CD4-positive, alpha-beta T cell treated with Interleukin-17A for 4 hours (primary cell): ENCODE results near the gene LRFN2.
A peak's percentile ranks its signal among the peaks of the same experiment; 100 is the strongest.

ENCODE experiments used
- DNase-seq: peaks from one replicate; pipeline ENCODE4 v3.0.0-alpha.2; 2020; ENCODE audit warnings: mixed read lengths

The LRFN2 gene

GRCh38 chr6:40510442-40510841 is 76.7 kb downstream of the LRFN2 start:
- no peak for DNase-seq

- no peak for DNase-seq
Observed at GRCh38 chr6:40509716-40510260, 77.4 kb downstream of the LRFN2 start.

- no peak for DNase-seq
Observed at GRCh38 chr6:40509086-40509485, 78.1 kb downstream of the LRFN2 start.

DNA sequence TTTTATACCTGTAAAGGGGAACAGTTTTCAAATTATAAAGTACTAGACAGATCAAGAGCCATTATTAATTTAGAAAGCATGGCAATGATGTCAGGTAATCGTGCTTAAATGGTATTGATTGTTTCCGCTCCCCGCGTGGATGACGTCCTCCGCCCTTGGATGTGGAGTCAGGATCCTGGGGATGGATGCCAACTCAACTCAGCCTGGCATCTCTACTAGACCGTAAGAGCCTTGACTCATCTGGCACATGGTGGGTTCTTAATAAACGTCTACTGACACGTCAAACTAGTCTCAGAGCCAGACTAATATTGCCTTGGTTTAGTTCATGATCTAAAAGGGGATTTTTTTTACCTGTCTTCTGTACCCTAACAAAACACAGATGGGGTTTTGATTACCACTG is 80.2 kb downstream of the LRFN2 start:
- no peak for DNase-seq

GRCh38 chr6:40505191-40505810 is 81.9 kb downstream of the LRFN2 start:
- DNase-seq, result no peak

- DNase-seq, result no peak
Observed at GRCh38 chr6:40504274-40504673, 82.9 kb downstream of the LRFN2 start.

DNA sequence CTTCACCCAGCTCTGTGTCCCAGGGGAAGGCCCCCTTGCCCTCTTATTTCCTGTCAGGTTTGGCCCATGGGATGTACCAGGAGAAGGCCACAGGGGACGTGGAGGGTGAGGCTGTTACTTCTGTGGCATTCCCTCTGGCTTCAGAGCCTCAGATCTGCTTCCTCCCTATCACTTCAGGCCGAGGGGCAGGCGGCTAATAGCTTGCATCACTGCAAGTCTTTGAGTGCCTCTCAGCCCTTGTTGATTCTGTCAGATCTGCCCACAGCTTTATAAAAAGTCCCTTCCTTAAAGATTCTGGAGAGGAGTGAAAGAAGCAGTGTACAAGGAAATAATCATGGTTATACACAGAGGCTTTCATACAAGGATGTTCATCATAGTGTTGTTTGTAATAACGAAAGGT is 86.9 kb downstream of the LRFN2 start:
- no peak for DNase-seq

DNA sequence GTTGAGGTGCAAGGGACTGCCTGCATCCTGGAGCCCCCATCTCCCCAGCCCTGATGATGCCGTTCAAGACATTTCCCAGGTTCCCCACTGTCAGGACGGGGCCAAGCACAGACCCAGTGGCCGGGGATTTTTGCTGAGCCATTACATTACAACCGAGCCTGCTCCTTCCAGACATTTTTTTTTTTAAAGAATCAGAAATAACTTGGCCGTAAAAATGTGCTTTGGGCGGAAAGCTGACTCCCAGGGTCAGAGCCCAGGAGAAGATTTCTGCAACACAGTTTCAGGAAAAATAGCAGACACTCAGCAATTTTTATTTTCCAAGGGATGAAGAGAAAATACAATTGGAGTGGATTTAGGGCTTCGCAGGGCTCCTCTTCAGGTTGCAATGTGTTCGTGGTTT is 87.9 kb downstream of the LRFN2 start:
- DNase-seq, result no peak

GRCh38 chr6:40498148-40498547 is 89.0 kb downstream of the LRFN2 start:
- DNase-seq, result no peak

DNA sequence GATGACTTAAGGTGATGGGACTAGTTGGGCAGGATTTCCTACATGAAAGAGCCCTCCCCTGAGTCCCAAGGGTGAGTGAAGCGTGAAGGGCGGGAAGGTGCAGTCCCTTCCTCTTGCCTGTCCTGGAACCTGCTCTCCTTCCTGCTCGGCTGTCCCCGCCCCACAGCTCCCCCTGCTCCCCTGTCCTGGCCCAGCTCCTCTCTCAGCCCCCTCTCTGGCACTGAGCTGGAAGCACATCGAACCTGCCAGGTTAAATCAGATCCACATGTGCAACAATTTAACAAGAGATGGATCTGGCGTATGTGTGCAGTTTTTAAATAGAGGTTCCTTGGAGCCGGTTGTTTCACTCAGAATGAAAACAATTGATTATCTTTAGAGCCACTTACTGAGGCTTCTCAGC is 95.0 kb downstream of the LRFN2 start:
- no peak for DNase-seq

DNA sequence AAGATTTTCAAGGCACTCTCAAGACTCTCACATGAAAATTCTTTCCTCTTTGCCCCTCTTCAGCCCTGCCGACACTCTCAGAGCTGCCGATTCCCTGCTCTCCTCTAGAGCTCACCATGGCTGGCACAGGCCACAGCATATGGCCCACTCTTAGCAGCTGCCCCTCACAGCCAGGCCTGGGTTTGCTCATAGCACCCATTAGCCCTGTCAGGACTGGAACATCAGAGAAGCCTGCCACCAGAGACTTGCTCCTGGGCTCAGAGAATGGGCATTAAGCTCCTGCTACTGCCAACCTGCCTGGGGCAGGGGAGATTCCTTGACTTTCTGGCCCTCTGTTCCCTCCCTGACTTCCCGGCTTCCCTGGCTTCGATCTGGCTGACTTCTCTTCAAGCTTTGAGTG is 96.7 kb downstream of the LRFN2 start:
- DNase-seq, result no peak

DNA sequence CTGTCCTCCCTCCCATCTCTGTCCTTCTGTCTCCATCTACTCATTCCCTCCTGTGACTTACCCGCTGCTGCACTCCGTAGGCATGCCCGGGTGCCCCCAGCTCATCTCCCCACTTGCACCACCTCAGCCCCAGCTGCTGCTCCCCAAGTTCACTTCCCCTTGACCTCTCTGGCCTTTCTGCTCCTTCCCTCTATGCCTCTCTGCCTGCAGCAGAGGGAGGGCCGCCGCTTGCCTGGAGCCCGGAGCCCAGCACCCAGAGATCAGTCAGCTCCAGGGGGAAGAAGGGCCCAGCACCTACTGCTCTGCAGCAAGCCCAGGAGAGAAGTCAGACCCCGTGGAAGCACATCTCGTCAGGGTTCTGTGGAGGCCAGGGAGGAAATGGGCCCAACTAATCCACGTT is 97.4 kb downstream of the LRFN2 start:
- no peak for DNase-seq

- no peak for DNase-seq
Observed at GRCh38 chr6:40486576-40486975, 100.6 kb downstream of the LRFN2 start.

GRCh38 chr6:40485795-40486194 is 101.4 kb downstream of the LRFN2 start:
- DNase-seq, result no peak

- no peak for DNase-seq
Observed at GRCh38 chr6:40485300-40485699, 101.9 kb downstream of the LRFN2 start.

GRCh38 chr6:40484066-40484465 is 103.1 kb downstream of the LRFN2 start:
- DNase-seq, result no peak

GRCh38 chr6:40482532-40482931 is 104.6 kb downstream of the LRFN2 start:
- no peak for DNase-seq

DNA sequence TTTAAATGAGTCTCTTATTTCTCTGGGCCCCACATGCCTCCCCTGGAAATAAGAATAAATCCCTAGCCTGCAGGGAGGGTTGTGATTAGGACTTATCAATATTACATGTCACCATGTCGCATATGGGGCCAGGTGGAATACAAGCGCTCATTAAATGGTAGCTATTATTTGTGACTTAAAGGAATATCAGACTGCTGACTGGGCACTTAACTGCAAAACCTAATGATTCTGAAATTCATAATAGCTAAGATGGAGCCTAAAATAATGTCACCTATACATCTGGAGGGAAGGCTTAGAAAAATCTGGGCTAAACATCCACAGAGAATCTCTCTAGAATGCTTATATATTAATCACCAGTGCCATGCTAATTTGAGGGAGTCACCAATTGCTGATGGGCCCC is 106.5 kb downstream of the LRFN2 start:
- no peak for DNase-seq

DNA sequence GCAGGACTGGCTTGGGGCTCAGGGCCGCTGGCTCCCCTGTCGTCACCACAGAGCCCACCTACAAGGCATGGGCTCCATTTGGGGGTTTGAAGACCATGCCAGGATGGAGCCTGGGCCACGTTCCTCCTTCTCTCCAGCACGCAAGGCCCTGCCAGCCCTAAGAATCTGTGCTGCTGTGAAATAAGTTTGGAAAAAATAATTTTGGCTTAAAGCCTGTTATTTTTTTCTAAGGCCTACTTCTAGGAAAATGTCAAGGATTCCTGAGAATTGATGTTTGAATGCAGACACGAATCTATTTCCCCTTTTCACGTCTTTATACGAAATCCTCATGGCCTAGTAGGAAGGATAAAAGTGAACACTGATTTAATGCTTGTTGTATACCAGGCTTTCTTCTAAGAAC is 107.5 kb downstream of the LRFN2 start:
- DNase-seq, result no peak

DNA sequence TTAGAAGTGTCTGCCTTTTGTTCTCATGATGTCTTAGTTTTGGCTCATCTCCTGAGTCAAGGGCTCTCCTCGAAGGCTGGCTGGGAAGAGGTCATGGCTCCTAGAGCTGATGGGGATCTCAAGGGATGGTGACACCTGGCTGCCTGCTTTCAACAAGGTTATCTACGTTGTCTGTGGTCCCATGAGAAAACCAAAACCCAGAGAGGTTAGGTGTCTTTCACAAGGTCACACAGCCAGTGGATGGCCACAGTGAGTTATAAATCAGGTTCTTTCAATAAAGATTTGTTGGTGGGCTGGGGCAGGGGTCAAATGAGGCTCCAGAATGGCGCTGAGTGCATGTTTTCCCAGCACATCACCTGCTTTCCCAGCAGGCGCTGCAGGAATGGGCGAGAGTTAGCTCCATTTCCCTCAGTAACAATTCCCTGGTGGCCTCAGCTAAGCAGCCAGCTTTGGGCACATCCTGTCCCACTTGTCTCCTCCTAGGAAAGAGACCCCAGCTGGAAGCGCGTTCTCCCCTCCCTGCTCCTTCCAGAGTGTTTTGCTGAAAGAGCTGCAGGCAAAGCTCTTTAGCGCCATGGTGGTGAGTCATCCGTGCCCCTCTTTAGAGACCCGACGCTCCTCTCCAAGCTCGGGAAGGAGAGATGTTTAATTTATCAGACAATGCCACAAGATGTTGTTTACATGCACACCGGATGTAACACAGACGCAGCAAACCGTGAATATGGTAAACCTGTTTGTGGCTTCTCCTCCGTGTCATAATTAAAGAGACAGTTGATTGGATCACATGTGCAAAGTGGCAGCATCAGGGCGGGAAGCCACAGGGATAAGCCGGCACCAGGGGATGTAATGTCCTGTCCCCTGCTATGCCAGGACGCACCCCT is 109.7 kb downstream of the LRFN2 start:
- peak; percentile 38 for DNase-seq

DNA sequence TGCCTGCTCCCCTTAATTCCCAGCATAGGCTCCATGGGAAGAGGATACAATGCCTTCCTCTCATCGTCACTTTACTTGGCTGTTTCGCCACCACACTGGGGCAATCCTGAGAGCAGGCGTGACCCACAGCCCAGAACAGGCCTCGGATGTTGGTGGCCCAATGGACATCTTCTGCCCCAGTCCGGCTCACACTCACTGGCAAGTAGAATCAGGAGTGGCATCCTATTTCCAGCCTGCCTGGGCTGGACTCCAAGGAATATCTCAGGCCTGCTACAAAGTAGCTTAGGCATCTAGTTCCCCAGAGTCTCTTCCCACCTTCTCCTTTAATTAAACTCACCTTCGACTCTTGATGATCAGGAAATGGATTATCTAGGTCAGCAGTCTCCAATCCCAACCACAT is 110.5 kb downstream of the LRFN2 start:
- no peak for DNase-seq

DNA sequence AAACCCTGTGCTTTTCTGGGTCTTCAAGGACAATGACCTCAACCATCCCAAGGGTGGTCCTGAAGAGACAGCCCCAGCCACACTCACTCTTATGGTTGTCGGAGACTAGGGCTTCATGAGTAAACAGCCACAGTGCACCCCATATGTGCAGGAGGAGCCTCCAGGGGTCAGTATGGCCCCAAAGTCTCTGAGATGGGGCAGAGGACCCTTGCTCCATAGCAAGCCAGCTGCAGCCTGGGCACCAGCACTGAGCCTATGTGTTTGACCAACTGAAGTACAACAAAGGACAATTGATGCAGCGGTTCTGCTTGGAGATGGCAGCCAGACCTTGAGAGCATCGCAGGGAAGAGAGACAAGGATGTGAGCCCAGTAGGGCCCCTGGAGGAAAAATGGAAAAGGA is 112.2 kb downstream of the LRFN2 start:
- no peak for DNase-seq

DNA sequence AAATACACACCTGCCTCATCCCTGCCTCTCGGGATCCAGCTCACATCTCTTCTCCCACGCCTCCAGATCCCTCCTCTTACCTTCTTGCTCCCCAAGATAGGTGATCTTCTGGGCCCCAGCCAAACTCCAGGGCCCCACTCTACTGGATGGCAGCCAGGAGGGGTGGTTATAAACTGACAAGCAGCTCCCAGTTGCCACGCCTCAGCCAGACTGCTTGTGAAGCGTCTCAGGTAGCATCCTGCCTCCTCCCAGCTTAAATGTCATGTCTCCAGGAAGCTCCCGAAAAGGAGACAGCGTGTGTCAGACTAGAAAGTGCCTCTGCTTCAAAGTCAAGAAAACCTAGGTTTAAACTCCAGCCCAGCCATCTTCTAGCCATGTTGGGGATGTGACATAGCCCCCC is 114.1 kb downstream of the LRFN2 start:
- no peak for DNase-seq

DNA sequence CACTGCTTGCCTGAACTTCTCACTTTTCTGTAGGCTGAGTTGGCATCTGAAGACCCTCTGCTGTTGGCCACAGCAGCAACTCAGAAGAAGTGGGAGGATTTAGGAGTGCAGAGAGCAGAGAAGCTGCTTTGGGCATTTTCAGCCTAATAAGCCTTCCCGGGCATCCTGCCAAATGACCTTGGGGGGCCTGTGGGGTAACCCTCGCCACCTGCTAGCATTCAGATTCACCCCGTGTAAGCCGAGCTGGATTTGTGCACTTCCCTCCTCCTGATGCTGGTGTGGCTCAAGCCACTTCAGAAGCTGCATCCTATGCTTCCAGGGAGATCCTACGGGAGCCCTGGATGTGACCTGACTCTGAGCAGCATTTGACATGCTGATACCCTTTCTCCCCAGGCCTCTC is 114.8 kb downstream of the LRFN2 start:
- no peak for DNase-seq
